ENCODE data around the gene CDIP1. TPM values are rescaled to one million over a fixed set of nuclear protein-coding genes. Genes with fewer than 3 reads are reported as not detected.

Gene CDIP1
- total RNA-seq, 2 experiments from 2014 or later, result 13.5 to 34.2 TPM

- 0 out of 2 replicates have a peak, but pooled peaks cover 5% of the 10 kb centered on the region for H3K9me3 ChIP-seq (ENCODE audit: low read length)
- no peak overlapping the region for H3K4me3 ChIP-seq (ENCODE audit: low read depth, low read length, poor library complexity, severe bottlenecking)
- H3K4me1 ChIP-seq (ENCODE audit: insufficient read depth, low read length, poor library complexity, severe bottlenecking), result no peaks in the 10 kb centered on the region
- H3K79me2 ChIP-seq (ENCODE audit: insufficient read depth, low read depth, low read length), result no peaks in the 10 kb centered on the region
- no peaks in the 10 kb centered on the region for H3K9me2 ChIP-seq (ENCODE audit: insufficient read depth, low read length)
- POLR2A ChIA-PET, result no interaction called here
- no peak overlapping the region for H2AFZ ChIP-seq (ENCODE audit: low read length)
- TF ChIP-seq EZH2phosphoT487 (IDR thresholded peaks at IDR 0.05; ENCODE audit: borderline replicate concordance, low read depth, low read length), result no peak
- no peak for TF ChIP-seq CTCF (conservative IDR thresholded peaks at IDR 0.05; ENCODE audit: low read length)
- no peak overlapping the region for H3K27ac ChIP-seq (ENCODE audit: low read depth, low read length, poor library complexity, severe bottlenecking)
- CTCF ChIA-PET (ENCODE audit: unreplicated experiment), result no interaction called here
- DNase-seq (ENCODE audit: low spot score), result no peak
- no peak overlapping the region for H3K4me2 ChIP-seq (ENCODE audit: low read length)
- no peaks in the 10 kb centered on the region for H3K36me3 ChIP-seq (ENCODE audit: insufficient read depth, low read length)
- no peaks in the 10 kb centered on the region for H4K20me1 ChIP-seq (ENCODE audit: insufficient read depth, low read length)
- intact Hi-C loops (cut with micrococcal nuclease; ENCODE audit: unreplicated experiment), result no loop called here
- no TSS peak for BruUV-seq (replicated peaks)
Observed at GRCh38 chr16:4583906-4584305, 45.3 kb upstream of the CDIP1 start.

- H3K36me3 ChIP-seq (ENCODE audit: insufficient read depth, low read length), result no peaks in the 10 kb centered on the region
- H3K9me2 ChIP-seq (ENCODE audit: insufficient read depth, low read length), result no peaks in the 10 kb centered on the region
- no peaks in the 10 kb centered on the region for H3K9me3 ChIP-seq (ENCODE audit: low read length)
- no peak overlapping the region for H3K27ac ChIP-seq (ENCODE audit: low read depth, low read length, poor library complexity, severe bottlenecking)
- no peaks in the 10 kb centered on the region for H3K4me1 ChIP-seq (ENCODE audit: insufficient read depth, low read length, poor library complexity, severe bottlenecking)
- H3K4me2 ChIP-seq (ENCODE audit: low read length), result no peak overlapping the region
- H2AFZ ChIP-seq (ENCODE audit: low read length), result no peak overlapping the region
- H4K20me1 ChIP-seq (ENCODE audit: insufficient read depth, low read length), result no peaks in the 10 kb centered on the region
- TF ChIP-seq CTCF (conservative IDR thresholded peaks at IDR 0.05; ENCODE audit: low read length) (no peak), EZH2phosphoT487 (IDR thresholded peaks at IDR 0.05; ENCODE audit: borderline replicate concordance, low read depth, low read length) (no peak)
- BruUV-seq (replicated peaks), result no TSS peak
- intact Hi-C loops (cut with micrococcal nuclease; ENCODE audit: unreplicated experiment), result no loop called here
- ChIA-PET POLR2A (interaction anchor here (0.7 kb wide), 1 partner anchor 74 kb away, joined by 3 read pairs; no protein-coding TSS in a partner anchor), CTCF (ENCODE audit: unreplicated experiment) (no interaction called here)
- H3K4me3 ChIP-seq (ENCODE audit: low read depth, low read length, poor library complexity, severe bottlenecking), result no peak overlapping the region
- H3K79me2 ChIP-seq (ENCODE audit: insufficient read depth, low read depth, low read length), result no peaks in the 10 kb centered on the region
- DNase-seq (ENCODE audit: low spot score), result no peak
Observed at GRCh38 chr16:4580250-4580649, 41.7 kb upstream of the CDIP1 start.

- POLR2A ChIA-PET, result interaction anchor here (0.6 to 1.1 kb wide), 2 partner anchors 9 to 16 kb away, joined by 3 read pairs; no protein-coding TSS in a partner anchor
Observed at GRCh38 chr16:4578961-4579530, 40.5 kb upstream of the CDIP1 start.

More at GRCh38 chr16:4578961-4579530, 40.5 kb upstream of the CDIP1 start:
- Histone ChIP-seq H3K9me3 (ENCODE audit: low read length) (no peaks in the 10 kb centered on the region), H2AFZ (ENCODE audit: low read length) (no peak overlapping the region), H3K4me1 (ENCODE audit: insufficient read depth, low read length, poor library complexity, severe bottlenecking) (no peaks in the 10 kb centered on the region), H3K4me3 (ENCODE audit: low read depth, low read length, poor library complexity, severe bottlenecking) (no peak overlapping the region), H3K79me2 (ENCODE audit: insufficient read depth, low read depth, low read length) (no peaks in the 10 kb centered on the region), H4K20me1 (ENCODE audit: insufficient read depth, low read length) (no peaks in the 10 kb centered on the region), H3K4me2 (ENCODE audit: low read length) (no peak overlapping the region), H3K27ac (ENCODE audit: low read depth, low read length, poor library complexity, severe bottlenecking) (no peak overlapping the region), H3K36me3 (ENCODE audit: insufficient read depth, low read length) (no peaks in the 10 kb centered on the region), H3K9me2 (ENCODE audit: insufficient read depth, low read length) (no peaks in the 10 kb centered on the region)
- no peak for DNase-seq (ENCODE audit: low spot score)
- BruUV-seq (replicated peaks), result no TSS peak
- intact Hi-C loops (cut with micrococcal nuclease; ENCODE audit: unreplicated experiment), result no loop called here
- CTCF ChIA-PET (ENCODE audit: unreplicated experiment), result no interaction called here
- no peak for TF ChIP-seq EZH2phosphoT487 (IDR thresholded peaks at IDR 0.05; ENCODE audit: borderline replicate concordance, low read depth, low read length)
- no peak for TF ChIP-seq CTCF (conservative IDR thresholded peaks at IDR 0.05; ENCODE audit: low read length)

All from OCI-LY7 (cell line).